ENCODE measurements around the gene NDUFA11. TPM values are rescaled to one million over a fixed set of nuclear protein-coding genes. Genes with fewer than 3 reads are reported as not detected.

NDUFA11 gene
- total and polyA plus RNA-seq, 9 of the 15 experiments (the other 6 are each of a cell fraction or from before 2014, with no cell fraction given): 63.3 to 486 (median 274) TPM

DNA sequence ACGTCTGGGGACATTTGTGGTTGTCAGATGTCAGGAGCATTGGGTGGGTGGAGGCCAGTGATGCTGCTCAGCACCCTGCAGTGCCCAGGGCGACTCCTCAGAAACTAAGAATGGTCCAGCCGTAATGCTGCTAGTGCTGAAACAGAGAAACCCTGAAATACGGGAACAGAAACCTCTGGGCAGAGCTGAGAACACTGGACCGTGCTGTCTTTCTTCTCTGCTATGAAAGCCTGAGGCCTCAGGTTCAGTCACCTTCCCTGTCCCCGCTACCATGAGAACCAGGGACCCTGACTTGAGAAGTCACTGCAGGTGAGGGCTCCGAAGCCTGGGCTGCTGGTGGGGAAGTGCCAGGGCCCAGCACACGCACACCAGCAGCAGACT is 23.8 kb upstream of the NDUFA11 start (continued):
- TF ChIP-seq, protein P1, sequence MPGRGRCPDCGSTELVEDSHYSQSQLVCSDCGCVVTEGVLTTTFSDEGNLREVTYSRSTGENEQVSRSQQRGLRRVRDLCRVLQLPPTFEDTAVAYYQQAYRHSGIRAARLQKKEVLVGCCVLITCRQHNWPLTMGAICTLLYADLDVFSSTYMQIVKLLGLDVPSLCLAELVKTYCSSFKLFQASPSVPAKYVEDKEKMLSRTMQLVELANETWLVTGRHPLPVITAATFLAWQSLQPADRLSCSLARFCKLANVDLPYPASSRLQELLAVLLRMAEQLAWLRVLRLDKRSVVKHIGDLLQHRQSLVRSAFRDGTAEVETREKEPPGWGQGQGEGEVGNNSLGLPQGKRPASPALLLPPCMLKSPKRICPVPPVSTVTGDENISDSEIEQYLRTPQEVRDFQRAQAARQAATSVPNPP (IDR thresholded peaks at IDR 0.05; ENCODE audit: borderline replicate concordance, insufficient read depth, insufficient read length): no peak
- no peak for TF ChIP-seq SPI1 (IDR thresholded peaks at IDR 0.05; ENCODE audit: borderline replicate concordance, low read depth, low read length)

DNA sequence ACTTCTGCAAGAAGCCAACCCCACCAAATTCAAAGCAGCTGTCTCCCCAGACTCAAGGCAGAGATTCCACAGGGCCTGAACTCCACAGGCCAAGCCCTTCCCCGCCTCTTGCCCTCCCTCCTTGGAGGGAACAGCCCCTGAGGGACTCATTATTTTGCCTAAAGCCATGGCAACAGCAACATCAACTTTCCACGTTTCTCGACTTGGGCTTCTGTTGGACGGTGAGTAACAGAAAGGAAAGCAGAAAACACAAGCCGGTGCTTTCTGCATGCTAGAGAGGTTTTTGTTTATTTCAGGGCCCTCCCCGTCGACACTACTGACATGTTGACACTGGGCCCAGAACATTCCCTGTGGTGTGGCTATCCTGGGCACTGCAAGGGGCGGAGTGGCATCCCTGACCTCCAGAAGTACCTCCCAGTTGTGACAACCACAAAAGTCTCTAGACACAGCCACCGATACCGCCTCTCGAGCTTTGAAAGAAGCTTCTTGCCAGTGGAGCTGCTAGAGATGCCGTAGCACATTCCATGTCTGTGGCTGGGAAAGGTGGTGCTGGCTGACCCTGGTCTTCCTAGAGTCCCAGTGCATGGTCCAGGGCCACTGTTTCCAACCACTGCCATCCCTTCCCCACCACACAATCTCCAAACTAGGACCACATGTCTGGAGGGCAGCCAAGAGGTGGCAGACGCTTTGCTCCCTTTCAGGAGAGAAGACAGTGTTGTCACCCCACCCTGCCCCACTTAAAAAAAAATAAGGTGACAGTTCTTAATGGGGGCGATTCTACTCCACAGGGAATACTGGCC is 23.3 kb upstream of the NDUFA11 start:
- no peak for ATAC-seq
- 96% methylated on average over 12 of the region's 14 CpGs for WGBS (ENCODE audit: insufficient coverage, low coverage, missing lambda C conversion rate)
- Histone ChIP-seq H3K4me3 (no peak overlapping the region), H3K27ac (ENCODE audit: extremely low read depth, low read depth, low read length) (no peak overlapping the region), H3K79me2 (ENCODE audit: control insufficient read depth, insufficient read depth, low read length) (no peaks in the 10 kb centered on the region; the same call in 2 of the 3 replicates), H2AFZ (ENCODE audit: low read depth, low read length) (no peak overlapping the region), H3K4me2 (ENCODE audit: insufficient read depth, low read length) (no peak overlapping the region), H3K9me1 (ENCODE audit: control insufficient read depth, insufficient read depth, low read length) (no peaks in the 10 kb centered on the region), H3K36me3 (ENCODE audit: control insufficient read depth, insufficient read depth, low read length) (peaks cover 97% of the 10 kb centered on the region; the same call in 2 of the 3 replicates), H3K9me3 (replicated peaks; ENCODE audit: control insufficient read depth, insufficient read depth, low read depth, low read length) (no peaks in the 10 kb centered on the region), H3K9ac (ENCODE audit: insufficient read depth in 1 of 2, low read depth in 2 of 2, low read length in 2 of 2) (no peak overlapping the region), H3K27me3 (ENCODE audit: control insufficient read depth in 2 of 2, insufficient read depth in 2 of 2, low read length in 2 of 2) (no peaks in the 10 kb centered on the region), H4K20me1 (replicated peaks; ENCODE audit: control insufficient read depth, insufficient read depth, low read length) (no peaks in the 10 kb centered on the region), H3K4me1 (replicated peaks in 1 of 2; ENCODE audit: control insufficient read depth in 2 of 2, insufficient read depth in 2 of 2, low read length in 2 of 2) (peaks cover 0 to 8% of the 10 kb centered on the region in 2 experiments; a peak in 1 of 5 replicates)
- intact Hi-C loops (cut with micrococcal nuclease): no loop called here
- ChIA-PET CTCF (ENCODE audit: low intra/inter-chr PET ratio) (no interaction called here), POLR2A (no interaction called here)
- FAIRE-seq: no peak
- DNase-seq (ENCODE audit: extremely low read depth in 1 of 4, low spot score in 3 of 4): no peak
- in situ Hi-C loops (cut with MboI): no loop called here
- BruUV-seq (replicated peaks): no TSS peak
- TF ChIP-seq RBM14 (IDR thresholded peaks at IDR 0.05; ENCODE audit: borderline replicate concordance, insufficient read depth, low read depth, low read length) (no peak), ARNT (IDR thresholded peaks at IDR 0.05) (no peak), HNRNPL (IDR thresholded peaks at IDR 0.05; ENCODE audit: low read depth, low read length) (no peak), MTA1 (IDR thresholded peaks at IDR 0.05; ENCODE audit: borderline replicate concordance) (no peak), ZNF76 (CRISPR knock-in tag; IDR thresholded peaks at IDR 0.05; ENCODE audit: borderline replicate concordance) (no peak), CBX8 (IDR thresholded peaks at IDR 0.05; ENCODE audit: borderline replicate concordance, extremely low read depth, low read depth, low read length, poor library complexity, severe bottlenecking) (no peak), KLF1 (tag; IDR thresholded peaks at IDR 0.05) (no peak), RBBP5 (IDR thresholded peaks at IDR 0.05; ENCODE audit: borderline replicate concordance, insufficient read depth, low read length, poor library complexity, severe bottlenecking) (no peak), ZNF778 (CRISPR knock-in tag; IDR thresholded peaks at IDR 0.05) (no peak), PYGO2 (tag; IDR thresholded peaks at IDR 0.05) (no peak), HSF4 (CRISPR knock-in tag; IDR thresholded peaks at IDR 0.05; ENCODE audit: borderline replicate concordance) (no peak), RAD51 (IDR thresholded peaks at IDR 0.05; ENCODE audit: borderline replicate concordance, low read depth) (no peak), ZBTB1 (CRISPR knock-in tag; IDR thresholded peaks at IDR 0.05; ENCODE audit: borderline replicate concordance, low read depth) (no peak)
- TF ChIP-seq, protein P2, sequence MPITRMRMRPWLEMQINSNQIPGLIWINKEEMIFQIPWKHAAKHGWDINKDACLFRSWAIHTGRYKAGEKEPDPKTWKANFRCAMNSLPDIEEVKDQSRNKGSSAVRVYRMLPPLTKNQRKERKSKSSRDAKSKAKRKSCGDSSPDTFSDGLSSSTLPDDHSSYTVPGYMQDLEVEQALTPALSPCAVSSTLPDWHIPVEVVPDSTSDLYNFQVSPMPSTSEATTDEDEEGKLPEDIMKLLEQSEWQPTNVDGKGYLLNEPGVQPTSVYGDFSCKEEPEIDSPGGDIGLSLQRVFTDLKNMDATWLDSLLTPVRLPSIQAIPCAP (CRISPR knock-in tag; IDR thresholded peaks at IDR 0.05; ENCODE audit: borderline replicate concordance): no peak
- TF ChIP-seq, protein P3, sequence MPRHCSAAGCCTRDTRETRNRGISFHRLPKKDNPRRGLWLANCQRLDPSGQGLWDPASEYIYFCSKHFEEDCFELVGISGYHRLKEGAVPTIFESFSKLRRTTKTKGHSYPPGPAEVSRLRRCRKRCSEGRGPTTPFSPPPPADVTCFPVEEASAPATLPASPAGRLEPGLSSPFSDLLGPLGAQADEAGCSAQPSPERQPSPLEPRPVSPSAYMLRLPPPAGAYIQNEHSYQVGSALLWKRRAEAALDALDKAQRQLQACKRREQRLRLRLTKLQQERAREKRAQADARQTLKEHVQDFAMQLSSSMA (CRISPR knock-in tag; IDR thresholded peaks at IDR 0.05): no peak

Data from K562 (cell line).